Natural killer cell (primary cell): ENCODE results near the gene RNF130. TPM values are rescaled to one million over a fixed set of nuclear protein-coding genes. Genes with fewer than 3 reads are reported as not detected.

Experiments
- ATAC-seq, 3 donors: fragments of 150-1000 bp in 2 of 3; fragments of 200-7000 bp in 1 of 3; cut with Tn5 transposase; 1 replicate in 1 of 3; 2 replicates in 2 of 3; pipeline ENCODE4 v1.10.0; 2021; ENCODE audit warnings: mild to moderate bottlenecking in 2 of 3, moderate library complexity in 2 of 3
- DNase-seq, 2 donors: peaks; one replicate each; pipeline versions ENCODE4 v3.0.0 to v3.0.0-alpha.2; 2013 to 2021; ENCODE audit warnings: mixed read lengths in 1 of 2
- H3K27ac ChIP-seq: one replicate; pipeline ENCODE4 v1.5.1; 2013; ENCODE audit warnings: mild to moderate bottlenecking, low read length
- H3K27me3 ChIP-seq: one replicate; pipeline ENCODE4 v1.6.1; 2013; ENCODE audit warnings: low read length; ENCODE audit not compliant: control insufficient read depth, insufficient read depth
- H3K36me3 ChIP-seq: one replicate; pipeline ENCODE4 v1.6.1; 2013; ENCODE audit warnings: low read length; ENCODE audit not compliant: control insufficient read depth, insufficient read depth
- H3K4me1 ChIP-seq: one replicate; pipeline ENCODE4 v1.6.1; 2013; ENCODE audit warnings: low read length; ENCODE audit not compliant: control insufficient read depth, insufficient read depth
- H3K4me3 ChIP-seq: one replicate; pipeline ENCODE4 v1.5.1; 2013; ENCODE audit warnings: low read length
- H3K9me3 ChIP-seq: one replicate; pipeline ENCODE4 v1.6.1; 2013; ENCODE audit warnings: low read length; ENCODE audit not compliant: control insufficient read depth, insufficient read depth
- H3K27ac Mint-ChIP-seq, 2 donors: one replicate each; pipeline ENCODE4 v1.8.0; 2022; ENCODE audit warnings: mild to moderate bottlenecking in 2 of 2, mixed read lengths in 2 of 2, moderate library complexity in 1 of 2
- H3K27me3 Mint-ChIP-seq, 2 donors: one replicate each; pipeline ENCODE4 v1.8.0; 2022; ENCODE audit warnings: low read depth in 2 of 2, mixed read lengths in 2 of 2
- H3K36me3 Mint-ChIP-seq: one replicate; pipeline ENCODE4 v1.8.0; 2022; ENCODE audit warnings: mixed read lengths
- H3K4me1 Mint-ChIP-seq, 2 donors: one replicate each; pipeline ENCODE4 v1.8.0; 2022; ENCODE audit warnings: mixed read lengths in 2 of 2
- H3K4me3 Mint-ChIP-seq: one replicate; pipeline ENCODE4 v1.8.0; 2022; ENCODE audit warnings: mild to moderate bottlenecking, moderate library complexity, mixed read lengths
- H3K9me3 Mint-ChIP-seq, 2 donors: one replicate each; pipeline ENCODE4 v1.8.0; 2022; ENCODE audit warnings: mixed read lengths in 2 of 2
- WGBS: methylation state at CpG from one replicate; pipeline ENCODE4 v1.1.7; 2013; ENCODE audit warnings: missing lambda C conversion rate; ENCODE audit not compliant: insufficient coverage; 5-methylcytosine and 5-hydroxymethylcytosine counted together
- intact Hi-C: fragments of 100-400 bp; cut with micrococcal nuclease; formaldehyde crosslinking; loops from one replicate; pipeline ENCODE4 v1.14.2; 2022
- total RNA-seq, 4 donors: library from RNA; stranded (reverse); fragments of 120-200 nt in 1 of 4; gene quantifications; one replicate each; pipeline versions ENCODE4 v1.2.3 to v1.2.4, GENCODE V29; 2013 to 2022
- TF ChIP-seq, protein P1 (sequence below): fragments of 200-600 bp; IDR thresholded peaks from one replicate; pipeline ENCODE4 v1.8.0; 2022; ENCODE audit warnings: antibody characterized with exemption

RNF130 gene
- total RNA-seq, 3 donors from 2014 or later (not counting 1 experiment from before 2014, with no cell fraction given) = 24.4 to 35.0 (median 25.5) TPM

DNA sequence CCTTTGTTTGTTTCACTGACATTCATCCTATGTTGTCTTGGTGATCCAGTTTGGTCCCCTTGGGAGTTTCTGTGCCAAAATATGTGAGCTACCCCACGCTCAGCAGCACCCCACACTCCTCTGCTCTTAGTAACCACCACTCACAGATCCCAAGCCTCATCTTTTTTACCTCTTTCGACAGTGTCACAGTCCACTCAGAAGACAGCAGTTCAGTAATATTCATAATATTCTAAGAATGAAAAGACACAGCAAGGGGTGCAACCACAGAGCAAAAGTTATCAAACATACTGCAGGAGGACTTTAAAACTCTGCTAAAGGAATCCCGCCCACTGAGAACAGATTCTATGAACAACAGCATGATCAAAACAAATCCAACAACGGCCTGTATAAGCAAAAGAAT, 28.2 kb downstream of the RNF130 start:
- ATAC-seq (no peak), DNase-seq (no peak)
- Histone ChIP-seq H3K36me3 (no peaks in the 10 kb centered on the region), H3K27ac (no peak overlapping the region), H3K4me1 (no peaks in the 10 kb centered on the region), H3K4me3 (no peak overlapping the region), H3K27me3 (no peaks in the 10 kb centered on the region), H3K9me3 (no peaks in the 10 kb centered on the region)
- Mint-ChIP-seq H3K27ac (no peak overlapping the region), H3K9me3 (no peaks in the 10 kb centered on the region), H3K27me3 (no peaks in the 10 kb centered on the region), H3K4me3 (no peak overlapping the region), H3K36me3 (no peaks in the 10 kb centered on the region), H3K4me1 (peaks cover 10 to 11% of the 10 kb centered on the region in 2 donors)
- intact Hi-C loops = no loop called here
- TF ChIP-seq, protein P1, sequence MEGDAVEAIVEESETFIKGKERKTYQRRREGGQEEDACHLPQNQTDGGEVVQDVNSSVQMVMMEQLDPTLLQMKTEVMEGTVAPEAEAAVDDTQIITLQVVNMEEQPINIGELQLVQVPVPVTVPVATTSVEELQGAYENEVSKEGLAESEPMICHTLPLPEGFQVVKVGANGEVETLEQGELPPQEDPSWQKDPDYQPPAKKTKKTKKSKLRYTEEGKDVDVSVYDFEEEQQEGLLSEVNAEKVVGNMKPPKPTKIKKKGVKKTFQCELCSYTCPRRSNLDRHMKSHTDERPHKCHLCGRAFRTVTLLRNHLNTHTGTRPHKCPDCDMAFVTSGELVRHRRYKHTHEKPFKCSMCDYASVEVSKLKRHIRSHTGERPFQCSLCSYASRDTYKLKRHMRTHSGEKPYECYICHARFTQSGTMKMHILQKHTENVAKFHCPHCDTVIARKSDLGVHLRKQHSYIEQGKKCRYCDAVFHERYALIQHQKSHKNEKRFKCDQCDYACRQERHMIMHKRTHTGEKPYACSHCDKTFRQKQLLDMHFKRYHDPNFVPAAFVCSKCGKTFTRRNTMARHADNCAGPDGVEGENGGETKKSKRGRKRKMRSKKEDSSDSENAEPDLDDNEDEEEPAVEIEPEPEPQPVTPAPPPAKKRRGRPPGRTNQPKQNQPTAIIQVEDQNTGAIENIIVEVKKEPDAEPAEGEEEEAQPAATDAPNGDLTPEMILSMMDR = no peak
- WGBS = 86% methylated on average over 3 of the region's 4 CpGs

GRCh38 chr5:180041301-180042274, 30.0 kb downstream of the RNF130 start:
- H3K36me3 ChIP-seq = peaks cover 6% of the 10 kb centered on the region
- no peaks in the 10 kb centered on the region for H3K27me3 Mint-ChIP-seq
- peaks cover 3 to 9% of the 10 kb centered on the region in 2 donors for H3K4me1 Mint-ChIP-seq
- no peaks in the 10 kb centered on the region for H3K9me3 ChIP-seq
- intact Hi-C loops = no loop called here
- peaks cover 5% of the 10 kb centered on the region for H3K36me3 Mint-ChIP-seq
- no peak overlapping the region for H3K4me3 ChIP-seq
- no peaks in the 10 kb centered on the region for H3K4me1 ChIP-seq
- H3K9me3 Mint-ChIP-seq = no peaks in the 10 kb centered on the region
- TF ChIP-seq, protein P1 = no peak
- no peak overlapping the region for H3K27ac Mint-ChIP-seq
- H3K27ac ChIP-seq = no peak overlapping the region
- H3K4me3 Mint-ChIP-seq = no peak overlapping the region
- no peak for ATAC-seq
- H3K27me3 ChIP-seq = no peaks in the 10 kb centered on the region
- WGBS = 95% methylated on average over 11 of the region's 15 CpGs
- no peak for DNase-seq

GRCh38 chr5:180040287-180041214, 31.0 kb downstream of the RNF130 start:
- TF ChIP-seq, protein P1 = no peak
- Histone ChIP-seq H3K27me3 (no peaks in the 10 kb centered on the region), H3K27ac (no peak overlapping the region), H3K4me1 (no peaks in the 10 kb centered on the region), H3K4me3 (no peak overlapping the region), H3K9me3 (peaks cover 4% of the 10 kb centered on the region), H3K36me3 (peaks cover 9% of the 10 kb centered on the region)
- Mint-ChIP-seq H3K4me1 (peaks cover 0 to 5% of the 10 kb centered on the region in 2 donors), H3K36me3 (peaks cover 15% of the 10 kb centered on the region), H3K9me3 (peaks cover 0 to 6% of the 10 kb centered on the region in 2 donors), H3K27me3 (no peaks in the 10 kb centered on the region), H3K27ac (no peak overlapping the region), H3K4me3 (no peak overlapping the region)
- over 99% methylated on average over 9 of the region's 11 CpGs for WGBS
- DNase-seq (no peak), ATAC-seq (no peak)
- intact Hi-C loops = no loop called here
